Measurements from ENCODE around the gene ATXN7L2. TPM values are rescaled to one million over a fixed set of nuclear protein-coding genes. Genes with fewer than 3 reads are reported as not detected.
A peak's percentile ranks its signal among the peaks of the same experiment; 100 is the strongest.

The ATXN7L2 gene
- polyA plus RNA-seq, 4 donors = 9.0 to 10.2 (median 9.8) TPM

GRCh38 chr1:109521002-109521951 is 37.6 kb downstream of the ATXN7L2 start:
- no peak for DNase-seq (ENCODE audit: low read depth in 4 of 4, low spot score in 3 of 4)

- DNase-seq (ENCODE audit: low read depth in 4 of 4, low spot score in 3 of 4) = no peak
Observed at GRCh38 chr1:109522026-109522425, 38.3 kb downstream of the ATXN7L2 start.

GRCh38 chr1:109523706-109524105 is 40.0 kb downstream of the ATXN7L2 start:
- no peak for DNase-seq (ENCODE audit: low read depth in 4 of 4, low spot score in 3 of 4)

- no peak for DNase-seq (ENCODE audit: low read depth in 4 of 4, low spot score in 3 of 4)
Observed at GRCh38 chr1:109527098-109527811, 43.5 kb downstream of the ATXN7L2 start.

- DNase-seq (ENCODE audit: low read depth in 4 of 4, low spot score in 3 of 4) = no peak
Observed at GRCh38 chr1:109527846-109528695, 44.4 kb downstream of the ATXN7L2 start.

- DNase-seq (ENCODE audit: low read depth in 4 of 4, low spot score in 3 of 4) = no peak
Observed at GRCh38 chr1:109528712-109529111, 45.0 kb downstream of the ATXN7L2 start.

- DNase-seq (ENCODE audit: low read depth in 4 of 4, low spot score in 3 of 4) = no peak
Observed at GRCh38 chr1:109529881-109530456, 46.3 kb downstream of the ATXN7L2 start.

- no peak for DNase-seq (ENCODE audit: low read depth in 4 of 4, low spot score in 3 of 4)
Observed at GRCh38 chr1:109530457-109531087, 46.9 kb downstream of the ATXN7L2 start.

GRCh38 chr1:109531380-109531779 is 47.7 kb downstream of the ATXN7L2 start:
- DNase-seq (ENCODE audit: low read depth in 4 of 4, low spot score in 3 of 4) = no peak

GRCh38 chr1:109531826-109532364 is 48.2 kb downstream of the ATXN7L2 start:
- DNase-seq (ENCODE audit: low read depth in 4 of 4, low spot score in 3 of 4) = no peak

GRCh38 chr1:109532365-109533136 is 48.8 kb downstream of the ATXN7L2 start:
- peak in 2 of 4 donors; percentile 67 to 77 for DNase-seq (ENCODE audit: low read depth in 4 of 4, low spot score in 3 of 4)

- no peak for DNase-seq (ENCODE audit: low read depth in 4 of 4, low spot score in 3 of 4)
Observed at GRCh38 chr1:109534307-109534858, 50.7 kb downstream of the ATXN7L2 start.

- no peak for DNase-seq (ENCODE audit: low read depth in 4 of 4, low spot score in 3 of 4)
Observed at GRCh38 chr1:109535481-109535880, 51.8 kb downstream of the ATXN7L2 start.

GRCh38 chr1:109535971-109536491 is 52.3 kb downstream of the ATXN7L2 start:
- no peak for DNase-seq (ENCODE audit: low read depth in 4 of 4, low spot score in 3 of 4)

GRCh38 chr1:109537450-109538178 is 53.9 kb downstream of the ATXN7L2 start:
- DNase-seq (ENCODE audit: low read depth in 4 of 4, low spot score in 3 of 4) = no peak

- no peak for DNase-seq (ENCODE audit: low read depth in 4 of 4, low spot score in 3 of 4)
Observed at GRCh38 chr1:109538827-109539555, 55.3 kb downstream of the ATXN7L2 start.

- no peak for DNase-seq (ENCODE audit: low read depth in 4 of 4, low spot score in 3 of 4)
Observed at GRCh38 chr1:109539676-109540075, 56.0 kb downstream of the ATXN7L2 start, which contains the start of gene GPR61. Gene GPR61, plus strand, starts transcription at chr1:109539872. Its CDS starts 3,151 bp downstream, at chr1:109543023.
